Stimulated activated CD8-positive, alpha-beta memory T cell treated with anti-CD3 and anti-CD28 coated beads, Interleukin-4, amount 100 ng/mL, for 48 hours (primary cell): ENCODE results near the gene JMJD6.

Experiments used
- DNase-seq: peaks from one replicate; pipeline ENCODE4 v3.0.0-alpha.2; 2020

JMJD6 gene

DNA sequence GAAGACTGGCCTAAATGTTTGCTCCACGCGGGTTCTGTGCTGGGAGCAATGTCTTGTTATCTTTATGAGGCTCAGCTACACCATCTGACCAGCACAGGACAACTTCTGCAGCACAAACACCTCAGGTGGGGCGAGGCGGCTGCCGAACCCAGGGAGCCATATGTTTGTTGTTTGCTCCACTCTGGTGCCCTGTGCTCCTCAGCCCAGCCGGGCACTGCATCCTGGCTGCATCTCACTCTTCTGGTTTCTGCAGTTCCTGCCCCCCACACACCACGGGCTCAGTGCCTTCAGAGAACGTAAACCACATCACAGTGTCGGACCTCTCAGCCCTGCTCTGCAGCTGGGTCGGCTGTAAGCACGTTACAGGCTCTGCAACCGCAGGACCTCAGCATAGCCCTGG, 48.1 kb downstream of the JMJD6 start:
- DNase-seq, result peak; percentile 36

GRCh38 chr17:76677406-76677805, 49.0 kb downstream of the JMJD6 start:
- no peak for DNase-seq

GRCh38 chr17:76676629-76677028, 49.8 kb downstream of the JMJD6 start:
- no peak for DNase-seq

DNA sequence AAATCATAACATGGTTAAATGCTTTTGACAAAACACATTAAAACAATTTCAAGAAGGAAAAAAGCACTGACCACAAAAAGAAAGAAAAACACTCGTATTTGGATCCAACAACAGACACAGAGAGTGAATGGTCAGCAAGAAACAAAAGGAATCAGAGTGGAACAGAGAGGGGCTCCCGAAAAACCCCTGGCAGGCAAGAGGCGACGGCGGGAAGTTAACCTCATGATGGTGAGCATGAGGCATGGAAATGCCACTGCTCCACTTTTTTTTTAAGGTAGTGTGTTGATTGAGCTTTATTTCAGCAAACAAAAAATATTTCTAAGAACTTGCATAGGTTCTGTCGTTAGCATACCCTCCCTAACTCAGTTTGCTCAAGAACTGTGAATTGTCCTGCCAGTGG, 50.8 kb downstream of the JMJD6 start:
- DNase-seq, result no peak

DNA sequence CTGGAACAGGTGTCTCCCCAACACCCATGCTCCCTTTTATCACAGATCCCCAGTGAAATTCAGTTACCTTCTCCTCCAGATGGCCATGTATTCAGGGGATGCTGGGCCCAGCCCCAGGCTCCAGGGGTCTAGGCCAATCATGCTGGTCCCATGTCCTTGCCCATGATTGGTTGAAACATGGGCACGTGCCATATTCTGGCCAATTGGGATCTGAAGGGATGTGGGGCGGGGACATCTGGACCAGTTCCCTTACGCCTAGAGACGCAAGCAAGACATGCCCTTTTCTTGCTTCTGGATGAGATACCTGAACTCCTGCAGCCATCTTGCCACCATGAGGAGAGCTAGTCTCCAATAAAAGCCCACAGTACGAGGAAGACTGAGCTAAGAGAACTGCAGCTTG, 51.8 kb downstream of the JMJD6 start:
- DNase-seq, result no peak

- no peak for DNase-seq
These were observed 52.7 kb downstream of the JMJD6 start for GRCh38 chr17:76673729-76674128.

DNA sequence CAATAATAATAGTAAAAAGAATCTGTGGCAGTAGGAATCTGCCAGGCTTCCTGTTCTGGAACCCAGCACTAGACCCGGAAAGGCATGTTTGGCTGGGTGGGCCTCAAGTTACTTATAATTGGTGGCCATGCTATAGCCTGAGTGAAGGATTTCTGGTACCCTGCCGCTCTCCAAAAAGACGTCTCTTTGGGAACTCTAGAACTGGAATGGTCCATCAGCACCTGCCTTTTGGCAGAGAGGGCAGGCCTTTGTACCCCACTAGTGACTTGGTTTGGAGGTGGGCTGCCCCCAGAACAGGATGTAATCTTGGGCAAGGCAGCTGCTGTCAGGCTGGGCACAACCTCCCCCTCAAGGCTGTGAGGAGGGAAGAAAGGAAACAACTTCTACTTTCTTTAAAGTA, 53.5 kb downstream of the JMJD6 start:
- no peak for DNase-seq

- DNase-seq, result no peak
These were observed 54.0 kb downstream of the JMJD6 start for GRCh38 chr17:76672270-76672851.

DNA sequence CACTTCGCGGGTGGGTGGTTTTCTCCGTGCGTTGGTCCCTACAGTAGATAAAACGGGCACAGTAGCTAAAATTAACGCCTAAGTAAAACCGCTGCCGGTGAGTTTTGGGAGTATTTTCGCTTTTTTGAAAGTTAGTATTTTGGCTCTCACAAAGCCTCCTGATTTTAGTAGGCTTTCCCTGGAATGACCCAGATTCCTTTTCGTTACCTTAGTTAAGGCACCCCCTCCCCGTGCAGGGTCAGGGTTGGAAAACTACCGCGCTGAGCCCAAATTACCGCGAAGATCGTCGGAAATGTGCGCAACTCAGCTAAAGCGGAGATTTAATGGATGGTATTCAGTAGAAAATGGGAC, 54.5 kb downstream of the JMJD6 start:
- DNase-seq, result no peak

GRCh38 chr17:76671123-76671911, 55.1 kb downstream of the JMJD6 start:
- DNase-seq, result peak; percentile 99

GRCh38 chr17:76670718-76671122, 55.7 kb downstream of the JMJD6 start:
- DNase-seq, result no peak

GRCh38 chr17:76670020-76670717, 56.2 kb downstream of the JMJD6 start:
- DNase-seq, result no peak
